Activated naive CD4-positive, alpha-beta T cell treated with anti-CD3 and anti-CD28 coated beads, Interleukin-2, amount 50 U/mL, for 16 hours (primary cell): ENCODE measurements around the gene CDH20.
A peak's percentile ranks its signal among the peaks of the same experiment; 100 is the strongest.

ENCODE experiments used
- DNase-seq: peaks from one replicate; pipeline ENCODE4 v3.0.0-alpha.2; 2020

Gene CDH20

DNA sequence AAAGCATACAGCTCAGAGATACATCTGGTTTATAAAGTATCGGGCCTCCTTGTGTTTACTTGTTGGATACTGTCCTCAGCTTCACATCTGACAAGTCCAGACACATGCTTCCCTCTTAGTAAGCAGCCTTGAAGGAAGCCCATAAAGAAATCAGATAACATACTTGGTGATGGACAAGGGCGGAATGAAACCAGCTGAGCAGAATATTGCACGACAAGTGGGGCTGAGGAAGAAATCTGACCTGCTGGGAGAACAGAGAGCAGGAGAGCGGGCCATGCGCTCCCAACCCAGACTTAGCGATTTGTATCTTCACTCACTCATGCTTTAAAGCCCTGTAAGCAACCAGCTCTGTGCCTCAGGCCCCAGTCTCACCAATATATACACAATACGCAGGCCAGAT, 208.4 kb downstream of the CDH20 start:
- DNase-seq: no peak

DNA sequence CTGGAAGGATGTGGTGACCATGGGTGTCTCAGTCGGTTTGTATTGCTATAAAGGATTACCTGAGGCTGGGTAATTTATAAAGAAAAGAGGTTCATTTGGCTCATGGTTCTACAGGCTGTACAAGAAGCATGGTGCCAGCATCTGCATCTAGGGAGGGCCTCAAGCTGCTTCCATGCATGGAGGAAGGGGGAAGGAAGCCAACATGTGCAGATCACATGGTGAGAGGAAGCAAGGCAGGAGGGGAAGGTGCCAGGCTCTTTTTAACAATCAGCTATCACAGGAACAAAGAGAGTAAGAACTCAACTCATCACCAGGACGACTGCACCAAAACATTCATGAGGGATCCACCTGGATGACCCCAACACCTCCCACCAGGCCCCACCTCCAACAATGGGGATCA, 209.4 kb downstream of the CDH20 start:
- DNase-seq: no peak

DNA sequence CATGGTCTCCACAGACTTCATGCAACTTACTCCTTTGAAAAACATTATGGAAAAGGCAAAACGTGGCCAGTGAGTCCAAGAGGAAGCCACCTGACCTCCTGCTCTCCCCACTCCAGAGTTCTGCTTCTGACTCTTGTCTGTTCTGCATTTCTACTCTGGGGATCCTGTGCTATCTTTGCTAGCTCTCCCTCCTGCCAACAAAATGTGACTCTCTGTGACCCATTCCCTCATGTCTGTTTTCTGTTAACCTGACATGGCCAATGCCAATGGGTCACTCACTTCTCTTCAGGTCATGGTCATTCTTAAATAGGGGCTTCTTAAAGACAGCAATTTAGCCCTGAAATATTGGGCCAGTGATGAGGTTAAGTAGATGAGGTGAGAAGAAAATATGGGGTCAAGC, 210.3 kb downstream of the CDH20 start:
- DNase-seq: no peak

DNA sequence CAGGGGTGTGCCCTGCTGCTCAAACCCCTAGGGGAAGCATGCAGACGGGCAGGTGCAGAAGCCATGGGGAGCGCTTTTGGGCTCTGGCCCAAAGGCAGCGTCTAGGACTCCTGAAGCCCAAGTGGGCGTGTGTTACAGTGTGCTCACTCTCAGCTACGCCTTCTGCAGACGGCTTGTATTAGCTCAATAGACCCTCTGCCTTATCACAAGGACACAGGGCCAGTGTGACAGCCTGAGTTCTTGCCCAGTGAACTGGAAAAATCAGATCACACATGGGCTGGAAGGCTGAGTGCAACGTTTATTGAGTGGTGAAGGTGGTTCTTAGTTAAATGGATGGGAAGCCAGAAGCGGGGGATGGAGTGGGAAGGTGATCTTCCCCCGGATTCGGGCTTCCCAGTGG, 210.9 kb downstream of the CDH20 start:
- DNase-seq: no peak

DNA sequence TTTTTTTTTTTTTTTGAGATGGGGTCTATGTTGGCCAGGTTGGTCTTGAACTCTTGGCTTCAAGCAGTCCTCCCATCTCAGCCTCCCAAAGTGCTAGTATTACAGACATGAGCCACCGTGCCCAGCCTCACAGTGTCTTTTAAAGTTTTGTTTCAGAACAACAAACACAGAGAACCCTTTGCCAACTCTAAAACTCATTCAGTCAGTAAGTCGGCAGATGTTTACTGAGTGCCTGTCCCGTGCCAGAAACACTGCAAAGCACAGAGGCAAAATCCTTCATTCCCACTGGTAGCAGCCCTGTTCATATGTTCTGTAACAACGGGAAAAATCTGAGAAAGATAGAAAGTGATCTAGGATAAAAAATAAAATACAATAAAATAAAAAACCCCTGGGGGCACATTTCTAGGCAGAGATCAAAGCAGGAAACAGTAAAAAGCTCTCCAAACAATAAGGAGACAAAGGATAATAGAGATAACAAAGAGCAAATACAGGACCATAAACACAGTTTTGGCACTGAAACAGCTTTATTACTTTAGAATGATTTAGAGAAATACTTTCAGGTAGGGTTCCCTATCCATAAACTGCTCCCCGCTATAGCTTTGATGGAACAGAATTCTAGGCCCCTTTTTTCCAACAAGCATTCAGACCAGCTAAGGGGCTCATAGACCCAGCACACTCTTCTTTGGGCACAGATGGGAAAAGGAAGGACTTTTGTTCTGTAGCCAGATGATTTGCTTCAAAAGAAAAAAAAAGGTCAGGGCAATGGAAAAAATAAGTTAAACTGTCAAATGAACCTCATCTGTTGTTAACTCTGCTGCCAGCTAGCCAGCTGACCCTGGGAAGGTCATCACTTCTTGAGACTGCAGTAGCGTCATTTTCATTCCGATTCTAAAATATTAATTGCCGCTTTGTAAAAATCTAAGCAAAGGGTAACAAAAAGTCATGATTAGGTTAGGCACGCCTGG, 212.3 kb downstream of the CDH20 start:
- DNase-seq: no peak

DNA sequence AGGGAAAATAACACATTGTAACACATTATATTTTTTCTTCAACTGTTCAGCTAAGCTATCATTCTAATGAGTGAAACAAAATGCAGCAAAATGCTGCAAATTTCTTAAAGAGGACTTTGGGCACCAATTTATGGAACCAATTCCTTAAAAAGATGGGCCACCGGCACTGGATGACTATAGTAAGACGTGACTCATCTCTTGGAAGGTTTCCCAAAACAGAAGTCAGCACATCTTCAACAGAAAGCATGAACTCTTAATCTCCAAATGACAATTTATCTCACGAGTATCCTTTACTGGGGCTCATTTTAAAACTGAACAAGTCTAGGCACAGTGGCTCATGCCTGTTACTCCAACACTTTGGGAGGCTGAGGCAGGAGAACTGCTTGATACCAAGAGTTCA, 213.4 kb downstream of the CDH20 start:
- DNase-seq: no peak

DNA sequence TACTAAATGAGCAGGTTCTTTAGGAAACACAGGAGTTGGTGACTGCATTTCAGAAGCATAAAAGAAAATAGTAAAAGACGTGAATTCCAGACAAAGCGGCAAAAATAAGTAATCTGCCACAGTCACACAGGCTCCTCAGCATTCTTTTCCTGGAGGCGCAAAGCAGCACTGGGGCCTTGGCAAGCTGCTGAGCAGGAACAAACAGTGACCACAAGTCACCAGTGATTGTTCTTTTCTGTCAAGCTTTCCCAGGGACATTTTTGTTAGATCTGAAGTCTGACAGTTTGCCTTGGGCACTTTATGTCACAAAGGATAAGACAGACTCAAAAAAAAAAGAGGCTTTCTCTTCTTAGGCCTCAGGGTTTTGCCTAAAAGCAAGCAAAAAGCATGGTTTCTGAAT, 216.2 kb downstream of the CDH20 start:
- DNase-seq: no peak

DNA sequence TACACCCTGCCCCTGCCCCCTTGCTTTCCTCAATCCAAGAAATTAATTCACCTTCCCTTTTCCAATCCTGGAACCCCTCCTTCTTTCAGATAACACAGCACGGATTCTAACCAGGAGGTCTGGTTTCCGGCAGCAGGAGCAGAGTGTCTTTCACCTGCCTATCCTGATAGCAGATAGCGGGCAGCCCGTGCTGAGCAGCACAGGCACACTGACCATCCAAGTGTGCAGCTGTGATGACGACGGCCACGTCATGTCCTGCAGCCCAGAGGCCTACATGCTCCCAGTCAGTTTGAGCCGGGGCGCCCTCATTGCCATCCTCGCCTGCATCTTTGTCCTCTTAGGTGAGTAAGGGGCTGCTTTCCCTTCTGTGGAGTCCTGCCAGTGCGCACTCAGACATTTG, 216.7 kb downstream of the CDH20 start:
- DNase-seq: no peak

DNA sequence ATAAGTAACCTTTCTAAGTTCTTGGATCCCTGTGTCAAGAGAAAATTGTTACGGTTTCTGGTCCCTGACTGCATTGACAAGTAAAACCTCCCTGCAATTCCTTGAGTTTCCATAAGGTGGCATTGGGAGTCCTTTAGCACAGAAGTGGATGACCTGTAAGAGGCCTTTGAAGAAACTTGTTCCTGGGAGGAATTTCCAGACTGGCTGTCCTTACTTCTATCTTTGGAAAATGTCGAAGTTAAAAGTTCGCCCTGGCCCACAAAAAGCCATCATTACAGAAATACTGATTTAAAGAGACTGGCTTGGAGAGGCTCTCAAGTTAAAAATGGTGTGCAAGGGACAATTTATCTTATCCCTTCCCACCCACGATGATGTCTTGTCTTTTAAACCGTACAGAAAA, 218.4 kb downstream of the CDH20 start:
- no peak for DNase-seq

DNA sequence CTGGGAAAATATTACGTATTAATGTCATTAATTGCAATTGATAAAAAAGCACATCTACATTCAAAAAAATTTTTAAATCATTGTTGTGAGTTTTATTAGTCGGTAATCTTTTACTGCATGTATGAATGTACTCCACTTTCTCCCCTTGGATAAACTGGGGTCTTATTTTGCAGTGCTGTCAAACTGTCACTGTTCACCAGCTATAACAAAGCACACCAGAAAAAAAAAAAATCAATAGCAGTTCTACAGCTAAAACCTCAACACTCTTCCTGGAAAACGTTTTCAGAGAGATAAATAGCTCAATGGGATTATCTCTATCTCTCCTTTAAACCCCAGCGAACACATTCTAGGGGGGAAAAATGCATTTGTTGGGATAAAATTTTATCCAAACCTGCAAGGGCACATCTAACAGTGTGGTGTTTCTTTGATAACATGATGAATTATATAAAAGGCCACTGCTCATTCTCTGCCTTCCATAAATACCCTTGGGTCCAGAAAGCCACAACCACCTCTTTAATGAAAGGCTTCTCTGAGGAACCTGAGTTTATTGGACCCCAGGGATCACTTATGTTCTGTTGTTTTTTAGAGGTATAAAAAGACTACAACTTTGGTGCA, 219.9 kb downstream of the CDH20 start:
- DNase-seq: no peak

DNA sequence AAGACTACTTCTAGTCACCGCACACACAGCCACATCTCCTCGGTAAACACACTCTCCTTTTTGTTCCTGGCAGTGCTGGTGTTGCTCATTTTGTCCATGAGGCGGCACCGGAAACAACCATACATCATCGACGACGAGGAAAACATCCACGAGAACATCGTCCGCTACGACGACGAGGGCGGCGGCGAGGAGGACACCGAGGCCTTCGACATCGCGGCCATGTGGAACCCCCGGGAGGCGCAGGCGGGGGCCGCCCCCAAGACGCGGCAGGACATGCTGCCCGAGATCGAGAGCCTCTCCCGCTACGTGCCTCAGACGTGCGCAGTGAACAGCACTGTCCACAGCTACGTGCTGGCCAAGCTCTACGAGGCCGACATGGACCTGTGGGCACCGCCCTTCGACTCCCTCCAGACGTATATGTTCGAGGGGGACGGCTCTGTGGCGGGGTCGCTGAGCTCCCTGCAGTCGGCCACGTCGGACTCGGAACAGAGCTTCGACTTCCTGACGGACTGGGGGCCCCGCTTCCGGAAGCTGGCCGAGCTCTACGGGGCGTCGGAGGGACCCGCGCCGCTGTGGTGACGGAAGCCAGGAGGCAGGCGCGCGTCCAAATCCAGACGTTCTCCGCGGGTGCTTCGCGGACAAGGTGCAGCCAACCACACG, 221.0 kb downstream of the CDH20 start:
- peak; percentile 20 for DNase-seq

DNA sequence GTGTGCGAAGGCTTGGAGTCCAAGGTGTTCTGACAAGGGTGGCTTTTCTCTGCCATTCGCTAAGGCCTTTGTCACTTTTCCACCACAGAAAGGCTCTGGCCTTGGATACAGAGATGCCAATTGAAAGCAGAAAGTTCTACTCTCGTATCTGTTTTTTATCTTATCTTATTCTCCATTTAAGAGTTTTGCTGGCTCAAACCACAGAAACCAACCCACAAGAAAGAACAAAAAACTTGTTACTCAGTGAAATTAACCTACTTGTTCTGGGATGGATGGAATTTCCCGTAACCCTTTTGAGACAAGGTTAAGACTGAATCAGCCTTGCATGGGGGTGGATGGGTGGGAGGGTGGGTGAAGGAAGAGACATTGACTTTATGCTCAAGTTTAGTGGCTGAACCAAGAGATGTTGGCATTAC, 221.7 kb downstream of the CDH20 start:
- no peak for DNase-seq

DNA sequence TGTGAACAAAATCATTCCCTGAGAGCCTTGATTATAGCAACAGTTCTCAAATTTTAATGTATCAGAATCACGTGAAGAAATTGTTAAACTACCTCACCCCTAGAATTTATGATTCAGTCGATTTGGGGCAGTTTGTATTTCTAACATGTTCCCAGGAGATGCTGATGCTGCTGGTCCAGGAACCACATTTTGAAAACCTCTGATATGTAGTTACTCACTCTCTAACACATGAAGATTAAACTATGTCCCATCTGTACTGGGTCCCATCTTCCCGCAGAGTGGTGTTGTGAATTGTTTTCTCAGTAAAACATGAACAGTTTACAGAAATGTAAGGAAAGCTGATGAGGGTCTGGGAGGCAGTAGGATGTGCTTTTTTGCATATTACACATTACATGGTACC, 223.1 kb downstream of the CDH20 start:
- DNase-seq: no peak

DNA sequence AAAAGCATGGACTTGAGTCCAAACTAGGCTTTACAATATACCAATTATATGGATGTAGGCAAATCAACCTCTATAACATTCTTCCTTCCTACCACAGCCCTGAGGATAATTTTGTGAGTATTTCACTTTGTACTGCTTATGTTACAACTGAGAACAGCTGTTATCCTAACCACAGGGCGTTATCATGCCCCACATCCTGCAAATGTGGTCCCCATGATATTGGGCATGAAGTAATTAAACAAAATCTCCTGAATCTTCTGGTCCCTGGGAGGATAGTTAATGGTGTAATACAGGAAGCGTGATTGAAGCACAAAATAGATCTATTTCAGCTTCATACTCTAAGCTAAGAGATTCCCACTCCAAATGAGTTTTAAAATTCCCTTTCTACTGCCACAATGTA, 223.6 kb downstream of the CDH20 start:
- no peak for DNase-seq

DNA sequence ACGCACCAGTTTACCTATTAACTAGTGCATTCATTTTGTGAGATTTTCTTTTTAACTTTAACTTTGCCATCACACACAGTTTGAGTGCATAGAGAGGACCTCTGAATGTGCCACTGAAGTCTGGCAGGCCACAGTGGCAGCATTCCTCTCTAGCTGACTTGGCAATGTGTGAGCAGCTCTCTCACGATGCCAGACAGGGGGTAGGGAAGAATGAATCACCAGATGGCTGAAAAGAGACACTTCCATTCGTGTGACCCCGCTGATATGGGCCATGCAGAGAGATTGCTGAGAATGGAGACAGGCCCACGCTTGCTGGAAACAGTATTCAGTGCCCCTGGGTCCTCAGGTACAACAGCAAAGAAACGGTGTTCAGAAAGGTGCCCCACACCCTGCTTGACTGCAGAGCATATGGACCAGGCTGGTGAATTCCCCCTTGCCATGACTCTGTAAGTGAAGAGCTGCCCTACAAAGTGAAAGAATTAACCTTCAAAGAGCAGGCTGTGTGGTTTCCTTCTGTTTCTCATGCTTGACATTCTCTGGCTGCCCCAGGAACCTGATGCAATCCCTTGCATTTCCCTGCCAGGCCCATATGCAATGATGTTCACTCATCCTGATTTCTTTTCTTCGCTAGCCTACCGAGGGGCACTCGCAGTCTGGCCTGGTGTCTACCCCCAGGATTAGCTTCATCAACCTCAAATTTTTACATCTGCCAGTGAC, 236.1 kb downstream of the CDH20 start:
- DNase-seq: no peak

DNA sequence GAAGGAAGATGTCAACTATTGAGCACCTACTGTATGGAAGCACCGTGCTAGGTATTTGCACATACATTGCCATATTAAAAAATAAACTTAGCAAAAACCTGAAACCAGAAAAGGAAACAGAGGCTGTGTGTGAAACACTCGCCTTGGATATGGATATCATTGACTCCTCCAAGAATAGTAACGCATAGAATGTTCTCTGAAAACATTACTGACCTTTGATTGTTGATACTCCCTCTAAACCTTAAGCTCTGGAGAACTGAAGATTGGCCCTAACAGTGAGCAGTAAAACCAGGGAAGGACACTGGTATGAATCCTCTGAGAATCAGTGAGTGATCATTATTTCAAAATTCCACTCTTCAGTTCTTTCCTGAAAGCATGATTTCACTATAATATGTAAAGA, 236.8 kb downstream of the CDH20 start:
- no peak for DNase-seq

DNA sequence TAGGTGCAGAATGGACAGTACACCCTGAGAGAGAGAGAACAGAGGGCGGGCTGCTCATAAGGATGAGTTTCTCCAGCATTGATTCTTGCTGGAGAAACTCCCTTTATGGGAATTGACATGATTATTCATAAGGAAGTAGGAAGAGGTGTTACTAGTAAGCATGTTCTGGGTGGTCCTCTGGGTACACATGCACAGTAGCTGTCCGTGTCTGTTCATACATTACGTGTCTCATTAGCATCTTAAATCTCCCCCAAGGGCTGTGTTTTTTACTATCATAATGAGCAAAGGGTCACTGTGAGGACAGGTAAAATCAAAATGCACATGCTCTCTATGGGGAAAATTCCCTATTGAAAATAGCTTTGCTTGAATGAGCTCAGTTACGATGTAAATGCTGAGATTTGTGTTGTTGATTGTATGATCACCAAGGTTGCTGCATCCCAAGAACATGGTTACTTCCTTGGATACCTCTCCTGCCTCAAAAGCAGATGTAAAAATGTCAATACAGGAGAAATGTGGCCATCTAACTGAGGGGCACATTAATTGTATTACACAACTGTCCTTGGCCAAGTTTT, 238.9 kb downstream of the CDH20 start:
- no peak for DNase-seq

DNA sequence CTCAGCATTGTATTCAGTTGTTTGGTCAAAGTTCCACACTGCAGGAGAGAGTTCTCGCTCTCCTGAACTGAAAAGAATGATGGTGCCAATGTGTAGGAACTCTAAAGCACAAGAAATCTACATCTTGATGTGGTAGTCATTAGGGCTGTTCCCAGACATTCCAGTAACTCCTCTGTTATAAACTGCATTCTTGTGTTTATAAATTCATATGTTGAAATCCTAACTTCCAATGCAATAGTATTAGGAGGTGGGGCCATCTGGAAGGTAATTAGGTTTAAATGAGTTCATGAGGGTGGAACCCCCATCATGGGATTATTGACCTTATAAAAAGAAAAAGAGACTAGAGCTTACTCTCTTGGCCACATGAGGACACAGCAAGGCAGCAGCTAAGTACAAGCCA, 239.6 kb downstream of the CDH20 start:
- DNase-seq: no peak

DNA sequence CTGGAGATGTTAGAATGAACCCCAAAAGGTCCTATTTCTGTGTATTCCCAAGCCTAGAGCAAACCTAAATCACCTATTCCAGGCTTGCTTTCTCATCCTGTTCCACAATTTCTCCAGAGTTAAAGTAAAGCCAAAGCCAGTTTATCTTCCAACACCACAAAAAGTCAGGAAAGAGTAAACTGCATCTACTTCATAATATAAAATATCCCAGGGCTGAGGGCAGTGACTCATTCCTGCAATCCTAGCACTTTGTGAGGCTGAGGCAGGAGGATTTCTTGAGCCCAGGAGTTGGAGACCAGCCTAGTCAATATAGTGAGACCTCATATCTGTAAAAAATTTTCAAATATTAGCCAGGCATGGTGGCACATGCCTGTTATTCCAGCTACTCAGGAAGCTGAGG, 241.4 kb downstream of the CDH20 start:
- no peak for DNase-seq

DNA sequence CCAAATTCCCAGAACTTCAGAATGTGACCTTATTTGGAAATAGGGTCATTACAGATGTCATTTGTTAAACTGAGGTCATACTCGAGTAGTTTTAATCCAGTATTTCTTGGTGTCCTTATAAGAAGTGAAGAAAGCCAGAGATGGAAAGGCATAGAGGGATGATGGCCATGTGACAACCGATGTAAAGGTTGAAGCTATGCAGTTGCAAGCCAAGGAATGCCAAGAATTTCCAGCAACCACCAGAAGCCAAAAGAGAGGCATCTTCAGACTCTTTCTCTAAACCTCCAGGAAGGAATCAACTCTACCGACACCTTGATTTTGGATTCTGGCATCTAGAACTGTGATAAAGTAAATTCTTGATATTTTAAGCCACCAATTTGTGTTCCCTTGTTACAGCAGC, 242.2 kb downstream of the CDH20 start:
- DNase-seq: no peak

DNA sequence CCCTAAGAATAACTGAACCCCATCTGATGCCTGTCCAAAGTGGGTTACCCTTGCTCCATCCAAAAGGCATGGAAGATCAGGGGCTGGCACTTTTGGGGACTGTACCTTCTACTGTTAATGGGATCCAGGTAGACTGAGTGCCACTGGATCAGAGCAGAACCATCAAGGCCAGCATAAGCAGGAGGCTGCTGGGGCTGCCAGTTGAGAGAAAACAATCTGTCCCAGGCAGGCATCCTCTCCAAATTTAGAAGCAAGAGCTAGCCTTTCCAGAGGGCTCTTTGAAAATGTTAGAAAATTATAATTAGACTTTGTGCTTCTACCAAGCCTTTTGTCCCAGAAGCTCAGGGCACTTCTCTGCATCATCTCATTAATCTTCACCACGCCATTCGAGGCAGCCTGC, 245.6 kb downstream of the CDH20 start:
- DNase-seq: no peak

DNA sequence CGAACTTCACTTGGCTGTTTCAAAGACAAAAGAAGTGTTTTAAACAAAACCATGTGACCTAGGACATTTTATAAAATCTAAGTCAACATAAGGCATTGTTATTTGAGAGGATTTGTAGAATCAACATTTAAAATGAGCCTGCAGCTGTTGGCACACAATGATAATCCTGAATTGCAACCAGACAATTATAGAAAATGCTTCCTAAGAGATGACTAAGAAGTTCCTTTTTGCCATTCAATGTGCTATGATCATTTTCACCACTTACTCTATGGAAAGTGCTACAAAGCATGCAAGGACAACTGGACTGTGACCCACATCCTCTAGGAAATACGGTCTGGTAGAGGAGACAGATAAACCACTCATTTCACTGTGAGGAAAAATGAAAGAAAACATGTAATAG, 246.4 kb downstream of the CDH20 start:
- no peak for DNase-seq

DNA sequence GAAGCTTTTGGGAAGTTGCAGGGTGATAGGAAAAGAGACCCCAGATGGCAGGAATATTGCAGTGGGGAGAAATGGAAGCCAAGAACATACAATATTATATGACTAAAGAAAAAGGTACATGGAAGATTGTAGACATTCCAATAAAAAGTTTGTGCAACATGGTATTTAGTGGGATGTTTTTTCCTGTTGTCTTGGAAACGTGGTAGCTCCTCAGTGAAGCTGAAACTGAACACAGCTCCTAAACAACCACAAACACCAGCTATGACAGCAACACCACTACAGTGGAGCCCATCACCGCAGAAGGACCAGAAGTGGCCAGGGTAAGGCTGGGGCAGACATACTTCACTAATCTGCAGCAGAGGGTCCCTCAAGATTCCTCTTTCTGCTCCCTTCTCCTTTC, 246.8 kb downstream of the CDH20 start:
- no peak for DNase-seq
